Fibroblast of mammary gland (primary cell): Measurements from ENCODE around the gene ZNF814.
"Not testable (repeated sequence)": the region's sequence is repeated elsewhere in the genome, so short reads cannot be mapped to it uniquely, and the experiment has no call there.

Source experiments
- DNase-seq: peaks from one replicate; pipeline ENCODE4 v3.0.0-alpha.2; 2010; ENCODE audit warnings: low read depth
- H3K4me3 ChIP-seq: 2 replicates; pipeline ENCODE4 v1.5.1; 2011; ENCODE audit warnings: low read depth, mild to moderate bottlenecking, low read length, moderate library complexity; ENCODE audit not compliant: control insufficient read depth
- TF ChIP-seq, protein P1 (sequence below): conservative IDR thresholded peaks from 2 replicates; pipeline ENCODE4 v1.5.1; 2011; ENCODE audit warnings: low read depth, low read length, inconsistent platforms; ENCODE audit not compliant: control insufficient read depth, insufficient read depth

ZNF814 gene

DNA sequence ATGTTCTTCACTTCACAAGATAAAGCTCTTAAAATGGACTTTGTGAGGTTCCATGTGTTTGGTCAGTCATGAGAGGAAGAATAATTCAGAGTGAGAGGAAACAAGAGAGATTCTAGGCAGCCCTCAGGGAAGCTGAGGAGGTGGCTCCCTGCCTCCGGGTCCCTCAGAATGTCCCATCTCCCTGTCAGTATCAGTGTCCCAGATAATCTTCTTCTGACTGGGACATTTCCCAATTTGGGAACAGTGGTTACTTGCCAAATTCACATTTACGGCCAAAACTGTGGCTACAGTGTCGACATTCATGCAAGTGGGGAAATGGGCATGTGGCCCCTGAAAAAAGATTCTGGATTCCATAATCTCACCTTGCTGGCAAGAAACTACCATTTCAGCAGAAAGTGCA lies 18.6 kb upstream of the ZNF814 start:
- DNase-seq, result no peak
- no peak overlapping the region for H3K4me3 ChIP-seq
- TF ChIP-seq, protein P1, sequence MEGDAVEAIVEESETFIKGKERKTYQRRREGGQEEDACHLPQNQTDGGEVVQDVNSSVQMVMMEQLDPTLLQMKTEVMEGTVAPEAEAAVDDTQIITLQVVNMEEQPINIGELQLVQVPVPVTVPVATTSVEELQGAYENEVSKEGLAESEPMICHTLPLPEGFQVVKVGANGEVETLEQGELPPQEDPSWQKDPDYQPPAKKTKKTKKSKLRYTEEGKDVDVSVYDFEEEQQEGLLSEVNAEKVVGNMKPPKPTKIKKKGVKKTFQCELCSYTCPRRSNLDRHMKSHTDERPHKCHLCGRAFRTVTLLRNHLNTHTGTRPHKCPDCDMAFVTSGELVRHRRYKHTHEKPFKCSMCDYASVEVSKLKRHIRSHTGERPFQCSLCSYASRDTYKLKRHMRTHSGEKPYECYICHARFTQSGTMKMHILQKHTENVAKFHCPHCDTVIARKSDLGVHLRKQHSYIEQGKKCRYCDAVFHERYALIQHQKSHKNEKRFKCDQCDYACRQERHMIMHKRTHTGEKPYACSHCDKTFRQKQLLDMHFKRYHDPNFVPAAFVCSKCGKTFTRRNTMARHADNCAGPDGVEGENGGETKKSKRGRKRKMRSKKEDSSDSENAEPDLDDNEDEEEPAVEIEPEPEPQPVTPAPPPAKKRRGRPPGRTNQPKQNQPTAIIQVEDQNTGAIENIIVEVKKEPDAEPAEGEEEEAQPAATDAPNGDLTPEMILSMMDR, result no peak

DNA sequence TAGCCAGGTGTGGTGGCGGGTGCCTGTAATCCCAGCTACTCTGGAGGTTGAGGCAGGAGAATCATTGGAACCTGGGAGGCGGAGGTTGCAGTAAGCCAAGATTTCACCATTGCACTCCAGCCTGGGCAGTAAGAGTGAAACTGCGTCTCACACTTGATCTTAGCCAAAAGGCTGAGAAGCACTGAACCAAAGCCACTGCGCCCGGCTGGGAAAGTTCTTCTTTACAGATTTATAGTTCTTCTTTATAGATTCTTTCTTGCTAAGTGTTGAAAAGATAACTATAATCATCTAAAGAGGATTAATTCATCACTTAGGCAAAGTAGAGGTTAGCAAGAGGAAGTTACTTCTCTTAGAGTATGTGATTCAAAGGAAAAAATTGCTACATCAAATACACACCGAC lies 16.4 kb upstream of the ZNF814 start:
- TF ChIP-seq, protein P1, result no peak
- H3K4me3 ChIP-seq, result no peak overlapping the region
- DNase-seq, result no peak

DNA sequence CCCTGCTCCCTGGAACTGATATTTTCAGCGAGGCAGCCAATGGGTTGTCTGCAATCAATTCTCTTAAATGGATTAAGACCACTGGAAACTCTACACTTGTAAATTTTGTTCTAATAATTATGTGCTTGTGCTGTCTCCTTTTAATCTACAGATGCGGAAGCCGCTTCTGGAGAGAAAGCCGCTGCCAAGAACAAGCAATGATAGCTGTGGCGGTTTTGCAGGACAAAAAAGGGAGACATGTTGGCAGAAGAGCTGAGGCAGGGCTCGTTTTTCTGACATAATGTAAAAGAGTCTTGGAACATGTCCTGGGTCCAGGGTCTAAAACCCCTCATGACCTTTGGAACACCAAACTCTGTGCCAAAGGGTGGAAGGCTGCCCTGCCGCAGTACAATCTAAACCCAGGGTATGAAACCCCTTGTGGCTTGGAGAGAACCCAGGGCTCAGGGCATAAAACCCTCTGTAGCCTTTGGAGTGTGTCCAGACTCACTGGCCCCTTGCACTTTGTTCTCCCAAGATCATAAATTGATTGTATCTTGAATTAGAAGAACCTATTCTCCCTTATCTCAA lies 14.9 kb upstream of the ZNF814 start:
- no peak for DNase-seq
- TF ChIP-seq, protein P1, result no peak

DNA sequence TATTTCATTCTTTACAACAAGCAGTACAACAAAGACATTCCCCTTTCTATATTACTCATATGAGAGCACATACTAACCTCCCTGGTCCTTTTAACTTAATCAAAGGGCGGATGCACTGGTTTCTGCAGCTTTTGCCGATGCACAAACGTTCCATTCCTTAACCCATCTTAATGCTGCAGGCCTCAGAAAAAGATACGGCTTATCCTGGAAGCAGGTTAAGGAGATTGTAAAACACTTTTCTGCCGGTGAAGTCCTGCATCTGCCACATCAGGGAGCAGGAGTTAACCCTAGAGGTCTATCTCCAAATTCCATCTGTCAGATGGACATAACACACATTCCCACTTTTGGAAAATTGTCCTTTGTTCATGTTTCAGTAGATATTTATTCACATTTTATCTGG lies 11.5 kb upstream of the ZNF814 start:
- no peak for DNase-seq
- TF ChIP-seq, protein P1, result no peak

More for the DNA sequence above, 14.9 kb upstream of the ZNF814 start:
- no peak overlapping the region for H3K4me3 ChIP-seq

DNA sequence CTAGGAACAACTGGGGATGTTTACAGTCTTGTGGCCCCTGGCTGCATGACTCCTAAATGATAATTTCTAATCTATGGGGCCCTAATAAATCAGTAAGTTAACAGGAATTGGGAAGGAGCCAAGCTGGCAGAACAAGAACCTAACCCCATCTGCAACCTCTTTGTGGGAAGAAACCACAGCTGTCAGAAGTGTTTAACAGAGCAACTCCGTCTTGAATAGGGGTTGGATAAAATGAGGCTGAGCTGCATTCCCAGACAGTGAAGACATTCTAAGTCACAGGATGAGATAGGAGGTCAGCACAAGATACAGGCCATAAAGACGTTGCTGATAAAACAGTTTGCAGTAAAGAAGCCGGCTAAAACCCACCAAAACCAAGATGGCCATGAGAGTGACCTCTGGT lies 1.9 kb upstream of the ZNF814 start:
- H3K4me3 ChIP-seq, result not testable (repeated sequence)
- peak; percentile 38 for DNase-seq

More for the DNA sequence above, 11.5 kb upstream of the ZNF814 start:
- no peak overlapping the region for H3K4me3 ChIP-seq

DNA sequence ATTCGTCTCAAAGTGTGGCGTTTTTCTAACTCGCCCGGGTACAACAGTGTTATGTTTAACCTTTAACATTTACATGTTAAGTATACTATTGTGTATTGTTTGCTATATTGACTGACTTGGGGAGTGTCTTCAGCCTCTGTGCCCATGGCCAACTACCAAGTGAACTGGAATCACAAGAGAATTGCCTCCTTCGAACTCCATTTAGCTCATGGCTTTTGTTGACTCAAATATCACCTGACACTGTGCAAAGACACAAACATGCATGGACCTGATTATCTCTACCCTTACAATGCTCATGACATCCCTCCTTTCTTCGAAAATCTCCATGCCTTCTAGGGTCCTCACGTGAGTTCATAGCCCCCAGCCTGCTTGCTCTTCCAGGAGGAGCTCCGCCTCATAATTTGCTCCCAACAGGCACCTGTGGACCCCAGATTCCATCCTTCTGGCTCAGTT lies 704 bp downstream of the ZNF814 start:
- H3K4me3 ChIP-seq, result peak overlapping the region; percentile 74
- DNase-seq, result no peak
- TF ChIP-seq, protein P1, result no peak

DNA sequence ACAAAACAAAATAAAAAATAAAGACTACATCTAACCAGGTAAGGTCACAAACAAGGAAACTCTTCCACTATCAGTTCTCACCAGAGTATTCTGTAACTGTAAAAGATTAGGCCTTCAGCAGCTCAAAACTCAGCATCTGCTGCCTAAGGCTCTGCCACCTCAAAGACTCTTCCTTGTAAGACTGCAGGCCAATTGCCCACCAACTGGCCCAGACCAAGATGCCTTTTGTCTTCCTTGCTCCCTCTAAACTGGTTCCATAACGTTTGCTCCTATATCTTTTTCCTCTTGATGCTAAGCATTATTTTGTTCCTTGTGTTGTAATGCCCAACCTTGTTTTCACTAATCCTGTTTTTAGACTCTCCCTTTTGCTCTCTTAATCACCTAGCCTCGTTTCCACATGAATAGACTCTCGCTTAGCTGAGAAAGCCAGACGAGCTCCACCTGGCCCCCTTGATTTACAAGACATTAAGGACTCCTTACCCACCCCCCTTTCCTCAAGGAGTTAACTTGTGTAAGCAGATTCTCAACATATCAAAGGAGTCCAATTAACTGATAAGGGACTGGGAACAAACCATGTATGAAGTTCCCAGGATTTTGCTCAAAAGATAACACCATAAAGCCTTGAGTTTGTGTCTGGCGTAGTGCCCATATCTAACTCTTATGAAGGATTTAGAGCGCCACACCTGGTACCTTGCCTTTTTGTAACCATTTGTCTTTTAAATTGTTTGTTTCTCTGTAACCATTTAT lies 1.5 kb downstream of the ZNF814 start:
- DNase-seq, result no peak
- H3K4me3 ChIP-seq, result no peak overlapping the region
- TF ChIP-seq, protein P1, result no peak
